HK-2 (cell line): ENCODE results near the gene ADD1.

Source experiments
- DNase-seq: peaks from one replicate; pipeline ENCODE4 v3.0.0-alpha.2; 2018; ENCODE audit not compliant: unreplicated experiment

The ADD1 gene

DNA sequence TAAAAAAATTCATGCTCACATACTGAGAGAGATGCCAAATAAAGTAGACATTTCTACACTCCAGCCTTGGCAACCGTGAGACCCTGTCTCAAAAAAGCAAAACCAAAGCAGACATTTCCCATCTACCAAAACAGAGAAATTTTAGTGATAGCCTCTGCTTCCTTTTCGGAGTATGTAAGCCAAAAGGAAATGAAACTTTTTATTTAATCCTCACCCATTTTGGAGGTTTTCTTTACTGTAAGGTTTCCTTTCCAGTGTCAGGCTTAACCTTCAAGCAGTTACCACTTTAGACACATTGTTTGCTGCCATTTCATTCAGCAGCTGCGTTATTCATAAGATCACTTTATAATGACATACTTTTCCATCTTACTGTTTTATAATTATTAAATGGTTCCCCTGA is 15.9 kb downstream of the ADD1 start:
- no peak for DNase-seq

DNA sequence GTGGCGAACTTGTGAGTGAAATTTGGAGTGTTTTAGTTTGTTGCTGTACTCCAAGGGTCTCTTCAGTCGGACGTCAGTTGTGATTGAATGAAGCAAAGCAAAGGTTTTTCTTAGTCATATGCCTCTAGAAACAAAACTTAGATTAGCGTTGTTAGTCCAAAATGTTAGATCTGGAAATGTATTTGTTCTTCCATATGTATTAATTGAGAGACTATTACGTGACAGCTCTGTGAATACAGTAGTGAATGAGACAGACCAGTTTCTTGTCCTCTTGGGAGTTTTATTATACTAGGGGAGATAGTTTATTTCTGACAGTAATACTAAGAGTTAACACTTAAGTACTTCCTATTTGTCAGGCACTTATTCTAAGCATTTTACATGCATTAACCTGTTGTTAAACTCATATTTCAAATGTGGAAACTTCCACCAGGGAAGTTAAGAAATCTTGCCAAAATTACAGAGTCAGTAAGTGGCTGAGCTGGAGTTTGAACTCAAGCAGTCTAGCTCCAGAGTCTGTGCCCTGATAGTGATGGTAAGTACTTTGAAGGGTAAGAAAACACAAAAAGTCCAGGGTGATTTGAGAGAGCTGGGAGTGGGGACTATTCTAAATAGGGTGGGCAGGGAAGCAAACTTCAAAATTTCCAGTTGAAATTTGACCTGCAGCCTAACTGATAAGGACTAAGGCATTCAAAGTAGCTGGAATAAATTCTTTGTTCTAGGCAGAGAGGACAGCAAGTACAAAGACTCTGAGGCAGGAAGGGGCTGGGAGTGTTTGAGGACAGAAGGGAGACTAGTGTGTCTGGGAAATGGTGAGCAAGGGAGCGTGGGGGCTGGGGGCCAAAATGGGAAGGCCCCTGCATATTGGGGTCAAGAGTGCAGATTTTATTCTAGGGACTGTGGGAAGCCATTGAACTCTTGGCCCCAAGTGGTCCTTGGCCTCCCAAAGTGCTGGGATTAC is 17.0 kb downstream of the ADD1 start:
- DNase-seq = no peak

GRCh38 chr4:2861631-2862436 is 18.2 kb downstream of the ADD1 start:
- no peak for DNase-seq

DNA sequence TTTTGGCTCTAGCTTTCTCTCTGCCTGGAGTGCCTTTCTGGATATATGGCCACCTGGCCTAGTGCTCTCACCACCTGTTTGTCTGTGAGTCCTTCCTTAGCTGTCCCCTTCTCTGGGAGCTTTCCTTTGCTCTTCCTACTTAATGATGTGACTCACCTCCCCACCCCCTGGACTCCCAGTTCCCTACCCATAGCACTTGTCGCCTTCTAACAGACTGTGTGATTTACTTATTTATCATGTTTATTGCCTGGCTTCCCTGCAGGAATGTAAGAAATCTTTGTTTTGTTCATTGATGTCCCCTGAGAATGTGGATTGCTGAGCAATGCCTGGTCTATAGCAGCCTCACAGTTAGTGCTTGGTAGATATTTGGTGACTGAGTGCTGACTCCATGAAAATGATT is 18.9 kb downstream of the ADD1 start:
- peak; percentile 56 for DNase-seq

GRCh38 chr4:2863649-2864048 is 20.0 kb downstream of the ADD1 start:
- no peak for DNase-seq

DNA sequence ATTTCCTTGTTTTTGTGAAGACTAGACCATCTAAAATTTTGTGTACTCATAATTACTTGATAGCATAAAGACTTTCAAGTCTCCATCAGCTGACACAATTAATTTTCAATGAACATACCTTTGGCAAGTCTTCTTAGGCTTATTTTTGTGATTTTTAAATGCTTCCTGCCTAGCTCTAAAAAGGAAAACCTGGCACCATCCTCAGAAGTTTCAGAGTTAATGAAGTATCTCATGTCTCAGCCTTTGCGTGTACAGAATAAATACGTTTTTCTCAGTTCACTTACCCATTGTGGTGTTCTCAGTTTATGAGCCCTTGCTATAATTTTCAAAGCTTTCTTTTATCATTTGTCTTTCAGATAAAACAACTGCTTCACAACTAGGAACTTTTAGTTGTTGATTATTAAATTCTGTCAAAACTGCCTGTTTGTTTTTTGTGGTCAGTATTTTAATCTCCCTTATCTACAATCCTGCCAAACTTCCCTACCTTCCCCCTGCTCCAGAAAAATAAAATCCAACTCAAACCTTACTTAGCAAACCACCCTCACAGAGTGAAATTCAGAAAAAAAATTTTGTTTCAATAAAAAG is 21.6 kb downstream of the ADD1 start:
- DNase-seq = no peak

DNA sequence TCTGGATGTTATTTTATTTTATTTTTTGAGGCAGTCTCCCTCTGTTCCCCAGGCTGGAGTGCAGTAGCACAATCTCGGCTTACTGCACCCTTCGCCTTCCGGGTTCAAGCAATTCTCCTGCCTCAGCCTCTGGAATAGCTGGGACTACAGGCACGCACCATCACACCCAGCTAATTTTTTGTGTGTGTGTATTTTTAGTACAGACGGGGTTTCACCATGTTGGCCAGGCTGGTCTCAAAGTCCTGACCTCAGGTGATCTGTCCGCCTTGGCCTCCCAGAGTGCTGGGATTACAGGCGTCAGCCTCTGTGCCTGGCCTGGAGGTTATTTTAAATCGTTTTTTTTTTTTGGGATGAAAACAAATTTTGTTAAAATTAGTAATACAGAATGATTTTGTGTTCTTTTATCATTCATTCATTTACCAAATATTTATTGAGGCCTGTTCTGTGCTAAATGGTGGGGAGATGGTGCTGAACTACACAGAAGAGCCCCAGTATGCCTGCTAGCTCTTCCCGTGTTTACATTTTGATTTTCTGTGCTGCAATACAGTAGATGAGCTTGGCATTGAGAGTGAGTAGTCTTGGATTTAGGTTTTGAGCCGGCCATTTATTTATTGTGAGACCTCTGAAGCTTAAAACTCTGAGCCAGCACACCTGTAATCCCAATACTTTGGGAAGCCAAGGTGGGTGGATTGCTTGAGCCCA is 22.7 kb downstream of the ADD1 start:
- no peak for DNase-seq

DNA sequence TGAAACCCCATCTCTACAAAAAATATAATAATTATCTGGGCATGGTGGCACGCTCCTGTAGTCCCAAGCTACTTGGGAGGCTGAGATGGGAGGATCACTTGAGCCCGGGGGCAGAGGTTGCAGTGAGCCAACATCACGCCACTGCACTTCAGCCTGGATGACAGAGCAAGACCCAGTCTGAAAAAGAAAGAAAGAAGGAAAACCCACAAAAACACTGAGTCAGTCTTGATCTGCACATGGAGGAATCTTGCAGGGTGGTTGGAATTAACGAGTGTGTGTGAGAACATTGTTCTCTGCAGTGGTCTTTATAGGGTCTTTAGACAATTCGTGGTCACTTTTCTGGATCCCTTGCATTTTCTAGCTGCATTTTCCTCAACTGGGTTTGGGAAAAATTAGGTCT is 23.2 kb downstream of the ADD1 start:
- no peak for DNase-seq

- no peak for DNase-seq
Measured at GRCh38 chr4:2867758-2868491, 24.3 kb downstream of the ADD1 start.

- no peak for DNase-seq
Measured at GRCh38 chr4:2868877-2869487, 25.3 kb downstream of the ADD1 start.

DNA sequence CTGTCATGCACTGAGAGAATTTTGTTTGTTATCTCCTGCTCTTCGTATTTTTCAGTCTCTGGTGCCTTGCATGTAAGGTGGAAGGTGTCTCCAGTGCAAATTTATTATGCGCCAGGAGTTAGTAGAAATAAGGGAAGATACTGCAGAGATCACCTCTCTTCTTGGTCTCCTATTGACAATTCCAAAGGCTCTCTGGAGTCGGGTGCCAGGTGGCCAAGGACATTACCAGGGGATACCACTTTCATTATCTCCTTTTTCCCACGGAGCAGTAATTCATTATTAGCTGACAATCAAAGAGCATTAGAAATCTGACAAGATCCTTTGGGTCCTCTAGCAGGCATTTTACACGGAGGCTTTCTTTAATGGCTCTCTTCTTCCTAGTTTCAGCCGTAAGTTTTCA is 26.0 kb downstream of the ADD1 start:
- no peak for DNase-seq

DNA sequence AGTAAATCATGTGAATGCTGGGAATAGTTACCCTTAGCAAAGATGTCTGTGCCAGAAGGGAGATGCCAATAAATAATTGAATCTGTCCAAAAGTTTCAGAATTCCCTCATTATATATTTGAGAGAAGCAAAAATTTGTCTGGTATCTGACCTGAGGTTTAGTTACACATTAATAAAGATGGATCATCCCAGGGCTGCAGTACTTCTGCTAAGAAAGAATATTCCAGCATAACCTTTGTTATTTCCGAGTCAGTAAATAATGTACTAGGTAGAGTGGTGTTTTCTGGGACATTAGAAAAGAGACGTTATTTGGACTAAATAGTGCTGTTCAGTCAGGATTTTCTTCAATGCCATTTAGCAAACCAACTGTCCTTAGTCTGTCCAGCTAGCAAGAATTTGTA is 26.4 kb downstream of the ADD1 start:
- DNase-seq = no peak

- no peak for DNase-seq
Measured at GRCh38 chr4:2871466-2871865, 27.8 kb downstream of the ADD1 start.

DNA sequence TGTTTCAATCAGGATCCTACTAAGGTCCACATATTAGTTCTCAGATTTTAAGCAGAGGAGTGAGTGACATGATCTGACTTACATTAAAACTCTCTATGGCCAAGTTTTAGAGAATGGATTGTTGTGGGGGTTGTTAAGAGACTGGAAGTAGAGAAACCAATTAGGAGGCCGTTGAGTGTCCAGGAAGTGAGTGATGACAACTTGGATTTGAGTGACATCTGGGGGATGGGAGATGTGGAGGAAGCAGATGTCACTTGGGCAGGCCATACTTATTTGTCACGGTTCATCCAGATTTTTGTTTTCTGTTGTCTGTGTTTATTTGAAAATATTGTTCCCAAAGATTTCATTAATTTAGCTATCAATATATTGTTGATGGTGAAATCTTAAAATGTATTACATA is 28.3 kb downstream of the ADD1 start:
- DNase-seq = no peak

DNA sequence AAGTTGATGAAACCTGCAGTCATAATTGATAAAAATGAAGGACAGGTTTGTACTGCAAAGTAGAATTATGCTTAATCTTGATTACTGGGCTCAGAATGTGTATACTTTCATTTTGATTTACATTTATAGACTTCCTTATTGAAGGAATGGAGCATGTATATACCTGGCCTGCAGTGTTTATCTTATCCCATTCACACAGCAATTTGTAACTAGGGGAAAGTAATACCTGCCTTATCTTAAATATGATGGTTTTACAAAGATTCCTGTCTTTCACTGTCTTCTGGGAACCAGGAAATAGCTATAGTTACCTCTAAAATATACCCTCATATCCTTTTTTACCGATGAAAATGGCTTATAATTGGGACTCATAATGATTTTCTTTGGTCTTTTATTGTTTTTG is 29.7 kb downstream of the ADD1 start:
- DNase-seq = no peak

GRCh38 chr4:2874861-2875260 is 31.2 kb downstream of the ADD1 start:
- DNase-seq = no peak

- no peak for DNase-seq
Measured at GRCh38 chr4:2875556-2875955, 31.9 kb downstream of the ADD1 start.

GRCh38 chr4:2878346-2878745 is 34.7 kb downstream of the ADD1 start:
- no peak for DNase-seq

- no peak for DNase-seq
Measured at GRCh38 chr4:2879026-2879425, 35.4 kb downstream of the ADD1 start.

GRCh38 chr4:2881431-2881830 is 37.8 kb downstream of the ADD1 start:
- DNase-seq = no peak

DNA sequence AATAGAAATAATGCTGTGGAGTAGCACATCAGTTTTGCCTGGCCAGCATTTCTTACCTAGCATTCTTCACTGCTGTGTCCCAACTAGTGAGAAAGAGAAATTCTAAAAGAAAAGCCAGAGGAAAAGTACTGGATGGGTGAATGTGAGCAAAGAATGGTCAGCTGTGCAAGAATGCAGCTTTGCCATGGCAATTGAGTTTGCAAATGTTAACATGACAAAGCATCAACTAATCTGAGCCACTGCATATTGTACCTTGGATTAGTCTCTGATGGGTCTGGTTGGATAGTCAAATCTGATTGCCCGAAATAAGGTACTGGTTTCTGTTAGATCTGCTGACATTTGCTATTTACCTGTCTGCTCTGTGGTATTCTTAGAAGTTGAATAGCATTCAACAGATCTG is 38.7 kb downstream of the ADD1 start:
- no peak for DNase-seq
